Fibroblast of skin of left quadriceps (primary cell): ENCODE results near the gene GTF2IRD1.
"Not testable (repeated sequence)": the region's sequence is repeated elsewhere in the genome, so short reads cannot be mapped to it uniquely, and the experiment has no call there.

Experiments used
- DNase-seq, 2 experiments: peaks; one replicate each; pipeline ENCODE4 v3.0.0-alpha.2; 2013; ENCODE audit warnings: low read depth in 2 of 2

The GTF2IRD1 gene

DNA sequence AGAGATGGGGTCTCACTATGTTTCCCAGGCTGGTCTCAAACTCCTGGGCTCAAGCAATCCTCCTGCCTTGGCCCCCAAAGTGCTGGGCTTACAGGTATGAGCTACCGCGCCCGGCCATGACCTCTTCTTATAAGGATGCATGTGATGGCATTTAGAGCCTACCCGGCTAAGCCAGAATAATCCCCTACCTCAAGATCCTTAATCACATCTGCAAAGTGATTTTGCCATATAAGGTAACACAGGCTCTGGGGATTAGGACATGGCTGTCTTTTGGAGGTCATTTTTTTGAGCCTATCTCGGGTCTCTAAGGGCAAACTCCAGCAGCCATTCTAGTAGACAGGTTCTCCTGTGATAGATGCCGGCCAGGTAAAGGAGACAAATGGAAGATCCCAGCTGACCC is 39.6 kb downstream of the GTF2IRD1 start:
- no peak for DNase-seq

- no peak for DNase-seq
Observed at GRCh38 chr7:74494076-74494548, 40.4 kb downstream of the GTF2IRD1 start.

DNA sequence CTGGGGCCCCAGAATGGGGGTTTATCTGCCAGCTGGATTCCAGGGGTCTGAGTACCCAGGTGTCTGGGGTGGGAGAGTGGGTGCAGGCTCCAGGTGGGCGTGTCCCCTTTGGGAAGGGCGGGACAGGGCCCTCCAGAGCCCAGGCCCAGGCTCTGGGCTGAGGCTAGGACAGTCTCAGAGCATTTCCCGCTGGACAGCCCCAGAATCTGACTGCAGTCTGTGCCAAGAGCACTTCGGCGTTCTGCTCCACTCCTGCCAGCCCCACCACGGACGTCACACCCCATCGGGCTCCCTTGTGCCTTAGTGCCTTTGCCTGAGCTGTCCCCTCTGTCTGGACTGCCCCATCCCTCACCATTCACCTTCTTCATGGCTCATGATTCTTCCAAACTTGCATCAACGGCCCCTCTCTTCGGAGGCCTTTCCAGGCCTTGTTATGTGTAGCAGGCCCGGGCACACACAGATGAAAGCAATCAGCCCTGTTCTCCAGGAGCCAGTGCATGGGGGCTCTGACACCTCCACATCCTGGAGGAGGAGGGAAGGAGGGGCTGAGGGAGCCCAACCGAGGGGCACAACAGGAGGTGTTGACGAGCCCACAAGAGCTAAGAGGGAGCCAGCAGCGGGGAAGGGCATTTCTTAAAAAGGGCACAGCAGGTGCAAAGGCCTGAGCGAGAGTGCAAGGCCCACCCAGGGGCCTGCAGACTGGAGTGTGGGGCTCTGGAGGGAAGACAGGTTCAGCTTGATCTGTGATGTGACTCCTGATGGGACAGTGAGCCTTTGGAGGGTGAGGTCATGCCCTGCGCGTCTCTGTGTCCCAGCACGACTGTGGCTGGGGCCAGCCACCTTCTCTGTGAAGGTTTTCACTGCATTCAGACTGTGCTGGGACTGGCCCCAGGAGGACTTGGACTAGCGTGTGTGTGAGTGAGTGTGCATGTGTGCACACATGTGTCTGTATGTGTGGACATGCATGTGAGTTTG is 41.7 kb downstream of the GTF2IRD1 start:
- no peak for DNase-seq

DNA sequence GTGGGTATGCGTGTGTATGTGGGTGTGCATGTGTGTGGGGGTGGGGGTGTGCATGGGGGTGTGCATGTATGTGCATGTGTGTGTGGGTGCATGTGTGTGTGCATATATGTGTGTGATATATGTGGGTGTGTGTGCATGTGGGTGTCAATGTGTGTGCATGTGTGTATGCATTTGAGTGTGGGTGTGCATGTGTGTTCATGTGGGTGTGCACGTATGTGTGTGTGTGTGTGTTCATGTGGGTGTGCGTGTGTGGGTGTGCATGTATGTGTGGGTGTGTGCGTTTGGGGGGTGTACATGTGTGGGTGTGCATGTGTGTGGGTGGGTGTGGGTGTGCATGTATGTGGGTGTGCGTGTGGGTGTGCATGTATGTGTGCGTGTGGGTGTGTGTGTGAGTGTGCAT is 42.6 kb downstream of the GTF2IRD1 start:
- DNase-seq: no peak

- not testable (repeated sequence) for DNase-seq
Observed at GRCh38 chr7:74496773-74497172, 43.1 kb downstream of the GTF2IRD1 start.

DNA sequence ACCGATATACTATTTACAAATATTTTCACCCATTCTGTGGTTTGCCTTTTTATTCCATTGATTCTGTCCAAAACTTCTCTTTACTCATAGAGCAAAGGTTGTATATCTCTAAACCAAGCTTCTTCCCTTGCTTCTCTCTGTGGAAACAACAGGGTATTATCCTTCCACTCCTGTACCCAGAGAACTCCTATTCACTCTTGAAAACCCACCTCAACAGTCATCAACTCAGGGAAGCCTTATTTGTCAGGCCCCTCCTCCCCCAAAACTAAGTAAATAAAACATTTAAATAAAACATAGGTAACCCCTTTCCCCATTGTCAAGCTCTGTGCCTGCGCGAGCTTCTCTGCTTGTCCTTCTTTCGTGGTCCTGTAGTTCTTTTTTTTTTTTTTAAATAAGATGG is 44.6 kb downstream of the GTF2IRD1 start:
- DNase-seq: no peak

DNA sequence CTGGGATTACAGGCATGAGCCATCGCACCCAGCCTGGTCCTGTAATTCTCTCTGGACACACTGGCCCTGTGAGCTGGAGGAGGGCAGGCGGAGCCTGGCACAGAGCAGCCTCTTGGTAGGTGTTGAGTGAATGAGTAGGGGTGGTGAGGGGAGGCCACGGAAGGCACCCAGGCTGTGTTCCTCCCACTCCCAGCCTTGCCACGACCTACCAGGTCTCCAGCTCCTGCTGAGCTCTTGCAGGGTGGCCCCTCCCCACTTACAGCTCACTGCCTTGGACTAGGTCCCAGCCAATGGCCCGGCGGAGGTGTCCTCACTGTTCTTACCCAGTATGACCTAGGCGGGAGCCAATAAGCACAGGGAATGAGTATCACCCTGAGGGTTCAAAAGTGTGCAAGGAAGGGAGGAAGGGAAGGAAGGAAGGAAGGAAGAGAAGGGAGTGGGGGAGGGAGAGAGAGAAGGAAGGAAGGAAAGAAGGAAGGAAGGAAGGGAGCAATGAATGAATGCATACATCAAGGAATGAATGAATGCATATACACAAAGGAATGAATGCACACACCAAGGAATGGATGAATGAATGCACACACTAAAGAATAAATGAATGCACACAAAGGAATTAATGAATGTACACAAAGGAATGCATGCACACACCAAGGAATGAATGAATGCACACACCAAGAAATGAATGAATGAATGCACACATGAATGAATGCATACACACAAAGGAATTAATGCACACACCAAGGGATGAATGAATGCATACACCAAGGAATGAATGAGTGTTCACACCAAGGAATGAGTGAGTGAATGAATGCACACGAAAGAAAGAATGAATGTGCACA is 45.5 kb downstream of the GTF2IRD1 start:
- DNase-seq: no peak

DNA sequence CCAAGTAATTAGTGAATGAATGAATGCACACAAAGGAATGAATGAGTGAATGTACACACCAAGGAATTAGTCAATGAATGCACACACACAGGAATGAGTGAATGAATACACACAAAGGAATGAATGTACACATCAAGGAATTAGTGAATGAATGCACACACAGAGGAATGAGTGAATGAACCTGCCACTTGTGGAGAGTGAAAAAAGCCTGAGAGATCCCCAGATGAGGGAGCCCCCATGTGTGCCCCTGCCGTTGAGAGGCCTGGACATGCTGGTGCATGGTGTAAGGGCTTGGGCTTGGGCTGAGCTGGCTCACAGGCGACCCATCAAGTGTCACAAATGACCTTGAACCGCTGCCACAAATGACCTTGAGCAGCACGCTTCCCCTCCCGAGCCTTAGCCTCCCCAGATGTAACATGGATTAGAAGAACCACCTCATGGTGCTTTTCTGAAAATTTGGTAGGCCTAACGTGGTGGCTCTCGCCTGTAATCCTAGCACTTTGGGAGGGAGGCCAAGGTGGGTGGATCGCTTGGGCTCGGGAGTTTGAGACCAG is 46.2 kb downstream of the GTF2IRD1 start:
- no peak for DNase-seq

DNA sequence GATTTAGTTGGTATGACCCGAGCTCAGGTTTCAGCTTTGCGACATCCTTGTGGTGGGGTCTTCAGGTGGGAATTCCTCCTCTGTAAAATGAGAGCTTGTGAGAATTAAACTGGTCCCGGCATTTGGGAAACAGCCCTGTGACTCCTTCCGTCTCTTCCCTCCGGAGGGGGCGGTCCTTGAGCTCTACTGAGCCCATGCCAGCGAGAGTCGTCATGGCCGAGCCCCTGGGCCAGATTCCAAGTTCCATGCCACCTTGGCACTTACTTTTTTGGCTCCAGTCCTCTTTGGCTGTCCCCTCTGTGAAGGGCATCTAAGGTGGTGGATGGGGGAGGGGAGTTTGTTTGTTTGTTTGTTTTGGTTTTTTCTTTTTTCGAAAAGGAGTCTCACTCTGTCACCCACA is 47.6 kb downstream of the GTF2IRD1 start:
- DNase-seq: no peak

GRCh38 chr7:74502216-74502891 is 48.6 kb downstream of the GTF2IRD1 start:
- no peak for DNase-seq

- no peak for DNase-seq
Observed at GRCh38 chr7:74503061-74503460, 49.4 kb downstream of the GTF2IRD1 start.

DNA sequence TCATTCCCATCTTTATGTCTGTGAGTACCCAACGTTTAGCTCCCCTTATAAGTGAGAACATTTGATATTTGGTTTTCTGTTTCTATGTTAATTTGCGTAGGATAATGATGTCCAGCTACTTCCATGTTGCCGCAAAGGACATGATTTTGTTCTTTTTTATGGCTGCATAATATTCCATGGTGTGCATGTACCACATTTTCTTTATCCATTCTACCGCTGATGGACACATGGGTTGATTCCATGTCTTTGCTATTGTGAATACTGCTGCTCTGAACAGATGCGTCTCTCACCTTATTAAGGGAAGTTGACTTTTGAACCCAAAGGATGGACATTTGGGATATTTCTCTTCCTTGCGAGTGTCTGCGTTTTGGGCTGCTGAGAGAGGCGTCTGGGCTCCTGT is 50.2 kb downstream of the GTF2IRD1 start:
- no peak for DNase-seq

GRCh38 chr7:74505471-74506324 is 52.0 kb downstream of the GTF2IRD1 start:
- no peak for DNase-seq

DNA sequence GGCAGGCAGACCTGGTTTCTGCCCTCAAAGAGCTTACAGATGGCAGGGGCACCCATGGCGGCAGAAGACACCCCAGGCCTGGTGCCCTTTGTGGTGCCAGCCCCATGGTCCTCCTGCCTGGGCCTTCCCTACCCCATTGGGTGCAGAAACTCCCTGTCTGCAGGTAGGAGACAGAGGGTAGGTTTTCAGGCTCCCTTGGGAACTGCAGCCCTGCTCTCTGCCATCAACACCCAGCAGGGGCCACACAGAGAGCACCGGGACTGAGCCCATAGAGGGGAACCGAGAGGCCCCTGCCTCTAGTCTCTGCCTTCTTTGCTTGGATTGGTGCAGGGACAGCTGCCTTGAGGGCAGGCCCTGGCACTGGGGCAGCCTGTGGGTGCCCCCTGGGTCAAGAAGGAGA is 52.6 kb downstream of the GTF2IRD1 start:
- DNase-seq: no peak

DNA sequence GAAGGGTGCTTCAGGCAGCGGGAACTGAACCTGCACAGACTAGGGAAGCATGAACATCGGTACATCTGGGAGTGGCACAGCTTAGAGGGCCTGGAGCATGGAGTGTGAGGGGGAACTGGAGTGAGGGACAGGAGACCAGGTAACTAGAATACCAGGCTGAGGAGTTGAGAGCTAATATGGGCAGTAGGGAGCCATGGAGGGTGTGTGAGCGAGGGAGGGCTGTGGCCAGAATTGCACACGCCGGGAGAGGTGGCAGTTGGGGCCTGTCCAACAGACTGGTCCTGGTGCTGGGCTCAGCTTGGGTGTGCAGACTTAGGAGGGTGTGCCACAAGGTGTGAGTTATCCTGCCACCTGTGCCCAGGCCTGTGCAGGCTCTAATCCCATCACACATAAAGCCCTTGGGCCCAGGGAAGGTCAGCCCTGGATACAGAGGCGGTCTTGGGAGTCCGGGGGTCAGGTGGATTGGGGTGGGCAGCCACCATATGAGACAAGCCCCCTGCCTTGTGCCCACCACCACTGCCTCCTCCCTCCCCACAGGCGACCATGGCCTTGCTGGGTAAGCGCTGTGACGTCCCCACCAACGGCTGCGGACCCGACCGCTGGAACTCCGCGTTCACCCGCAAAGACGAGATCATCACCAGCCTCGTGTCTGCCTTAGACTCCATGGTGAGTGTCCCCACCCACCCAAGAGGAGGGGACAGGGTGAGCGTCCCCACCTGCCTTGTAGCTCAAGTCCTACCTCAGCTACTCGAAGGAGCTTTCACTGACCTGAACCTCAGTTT is 54.0 kb downstream of the GTF2IRD1 start:
- DNase-seq: no peak

- not testable (repeated sequence) for DNase-seq
Observed at GRCh38 chr7:74509453-74509852, 55.7 kb downstream of the GTF2IRD1 start.

DNA sequence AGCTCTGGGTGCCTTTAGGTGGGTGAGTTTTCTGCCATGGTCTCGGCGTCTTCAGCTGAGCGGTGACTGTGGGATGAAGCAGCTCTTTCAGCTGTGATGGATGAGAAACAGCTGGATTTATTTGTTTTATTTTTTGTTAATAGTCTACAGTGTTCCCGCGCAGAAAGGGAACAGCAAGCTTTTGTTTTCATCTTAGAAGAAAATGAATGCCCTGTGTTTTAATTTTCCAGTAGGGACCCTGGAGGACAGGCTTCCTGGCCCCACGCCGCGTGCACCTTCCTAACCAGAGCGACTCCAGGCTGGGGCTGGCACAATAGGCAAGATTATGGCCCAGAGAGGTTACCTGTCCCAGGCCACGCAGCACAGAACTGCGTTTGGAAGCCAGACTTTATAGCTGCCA is 57.6 kb downstream of the GTF2IRD1 start:
- no peak for DNase-seq

- DNase-seq: no peak
Observed at GRCh38 chr7:74512762-74513161, 59.1 kb downstream of the GTF2IRD1 start.

DNA sequence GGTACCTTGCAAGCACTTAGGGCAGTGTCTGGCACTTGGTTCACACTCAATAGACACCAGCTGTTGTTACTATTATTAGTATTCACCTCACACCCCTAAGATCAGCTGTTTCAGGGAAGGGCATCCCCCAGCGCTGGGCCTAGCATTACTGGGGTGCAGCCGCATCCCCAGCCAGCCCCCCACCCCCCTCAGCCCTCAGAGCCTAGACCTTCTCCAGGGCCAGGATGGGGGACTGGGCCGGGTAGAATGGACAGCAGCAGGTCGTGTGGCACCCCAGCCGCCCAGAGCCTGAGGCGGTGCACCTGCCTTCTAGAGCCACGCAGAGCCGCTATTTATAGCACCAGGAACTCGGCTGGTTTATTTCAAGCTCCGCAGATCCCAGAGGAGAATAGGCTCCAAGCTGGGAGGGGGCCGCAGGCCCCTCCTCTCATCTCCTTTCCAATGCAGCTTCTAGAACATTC is 60.5 kb downstream of the GTF2IRD1 start:
- no peak for DNase-seq

DNA sequence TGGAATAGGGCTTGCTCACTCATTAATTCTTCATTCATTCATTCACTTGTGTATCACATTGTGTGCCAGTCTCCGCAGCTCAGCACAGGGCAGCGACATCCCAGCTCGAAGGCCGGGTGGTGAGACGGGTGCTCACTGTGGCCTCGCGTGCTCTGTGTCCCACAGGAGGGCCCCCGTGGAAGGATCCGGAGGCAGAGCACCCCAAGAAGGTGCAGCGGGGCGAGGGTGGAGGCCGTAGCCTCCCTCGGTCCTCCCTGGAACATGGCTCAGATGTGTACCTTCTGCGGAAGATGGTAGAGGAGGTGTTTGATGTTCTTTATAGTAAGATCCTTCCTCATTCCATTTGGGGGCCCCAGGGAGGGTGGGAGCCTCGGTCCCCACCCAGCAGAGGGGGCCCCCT is 61.6 kb downstream of the GTF2IRD1 start:
- no peak for DNase-seq
